ENCODE measurements around the gene P2RX1. TPM values are rescaled to one million over a fixed set of nuclear protein-coding genes. Genes with fewer than 3 reads are reported as not detected.

P2RX1 gene
- total and polyA plus RNA-seq, 2 donors (not counting 1 experiment from before 2014, with no cell fraction given): 25.7 to 84.7 TPM

DNA sequence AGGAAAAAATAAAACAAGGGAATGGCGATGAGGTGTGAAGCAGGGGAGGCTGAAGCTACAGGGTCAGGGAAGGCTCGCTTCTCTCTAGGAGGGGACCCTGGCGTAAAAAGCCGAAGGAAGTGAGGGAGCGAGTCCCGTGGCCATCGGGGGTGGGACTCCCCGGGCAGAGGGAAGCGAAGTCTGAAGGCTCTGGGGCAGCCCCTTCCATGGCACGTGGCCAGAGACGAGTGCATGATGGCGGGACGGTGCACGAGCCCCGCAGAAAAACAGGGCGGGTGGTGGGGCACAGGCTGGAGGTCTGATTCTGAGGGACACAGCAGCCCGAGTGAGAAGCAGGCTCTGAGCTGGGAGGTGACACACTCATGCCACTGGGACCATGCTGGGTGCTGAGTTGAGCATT, 49.2 kb downstream of the P2RX1 start:
- Mint-ChIP-seq H3K27ac (no peak overlapping the region), H3K4me3 (no peak overlapping the region), H3K4me1 (peaks cover 5% of the 10 kb centered on the region), H3K9me3 (ENCODE audit: insufficient read depth) (no peaks in the 10 kb centered on the region), H3K27me3 (no peaks in the 10 kb centered on the region)
- no peak overlapping the region for H3K9ac ChIP-seq (ENCODE audit: low read length)
- no peaks in the 10 kb centered on the region for H3K27me3 ChIP-seq (replicated peaks in 1 of 4; ENCODE audit: control extremely low read depth in 1 of 4, control insufficient read depth in 3 of 4, insufficient read depth in 4 of 4, low read length in 3 of 4)
- peaks cover 0 to 2% of the 10 kb centered on the region in 2 experiments for H3K36me3 ChIP-seq (replicated peaks in 1 of 2; ENCODE audit: control extremely low read depth in 1 of 2, control insufficient read depth in 1 of 2, extremely low read depth in 1 of 2, insufficient read depth in 2 of 2, low read length in 1 of 2)
- no peak overlapping the region for H3K4me2 ChIP-seq (replicated peaks; ENCODE audit: low read depth, low read length, poor library complexity, severe bottlenecking)
- WGBS (ENCODE audit: insufficient coverage): 89% methylated on average over 14 of the region's 17 CpGs
- H3K9me3 ChIP-seq (ENCODE audit: control extremely low read depth in 1 of 3, control insufficient read depth in 2 of 3, insufficient read depth in 1 of 3, low read length in 2 of 3): no peaks in the 10 kb centered on the region
- no peak overlapping the region for H3K4me3 ChIP-seq (ENCODE audit: control extremely low read depth in 1 of 5, extremely low read depth in 1 of 5, insufficient read depth in 1 of 5, low read depth in 2 of 5, low read length in 4 of 5)
- H3K27ac ChIP-seq (ENCODE audit: low read length in 2 of 2): no peak overlapping the region
- no peaks in the 10 kb centered on the region for H4K20me1 ChIP-seq (ENCODE audit: control insufficient read depth, insufficient read depth, low read length, poor library complexity, severe bottlenecking)
- peaks cover 6 to 9% of the 10 kb centered on the region in 2 donors for H3K4me1 ChIP-seq (ENCODE audit: control insufficient read depth in 2 of 2, insufficient read depth in 2 of 2, low read length in 2 of 2)
- no peak overlapping the region for H2AFZ ChIP-seq (ENCODE audit: insufficient read depth, low read depth, low read length, poor library complexity, severe bottlenecking)
- TF ChIP-seq EZH2 (IDR thresholded peaks at IDR 0.05; ENCODE audit: borderline replicate concordance, insufficient read depth, low read depth, low read length, poor library complexity, severe bottlenecking): no peak
- TF ChIP-seq, protein P1, sequence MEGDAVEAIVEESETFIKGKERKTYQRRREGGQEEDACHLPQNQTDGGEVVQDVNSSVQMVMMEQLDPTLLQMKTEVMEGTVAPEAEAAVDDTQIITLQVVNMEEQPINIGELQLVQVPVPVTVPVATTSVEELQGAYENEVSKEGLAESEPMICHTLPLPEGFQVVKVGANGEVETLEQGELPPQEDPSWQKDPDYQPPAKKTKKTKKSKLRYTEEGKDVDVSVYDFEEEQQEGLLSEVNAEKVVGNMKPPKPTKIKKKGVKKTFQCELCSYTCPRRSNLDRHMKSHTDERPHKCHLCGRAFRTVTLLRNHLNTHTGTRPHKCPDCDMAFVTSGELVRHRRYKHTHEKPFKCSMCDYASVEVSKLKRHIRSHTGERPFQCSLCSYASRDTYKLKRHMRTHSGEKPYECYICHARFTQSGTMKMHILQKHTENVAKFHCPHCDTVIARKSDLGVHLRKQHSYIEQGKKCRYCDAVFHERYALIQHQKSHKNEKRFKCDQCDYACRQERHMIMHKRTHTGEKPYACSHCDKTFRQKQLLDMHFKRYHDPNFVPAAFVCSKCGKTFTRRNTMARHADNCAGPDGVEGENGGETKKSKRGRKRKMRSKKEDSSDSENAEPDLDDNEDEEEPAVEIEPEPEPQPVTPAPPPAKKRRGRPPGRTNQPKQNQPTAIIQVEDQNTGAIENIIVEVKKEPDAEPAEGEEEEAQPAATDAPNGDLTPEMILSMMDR (IDR thresholded peaks at IDR 0.05): no peak
- ATAC-seq (ENCODE audit: low read depth) (no peak), DNase-seq (no peak)
- ChIA-PET POLR2A (interaction anchor here (0.7 kb wide), 1 partner anchor 135 kb away, joined by 5 read pairs; no protein-coding TSS in a partner anchor), CTCF (interaction anchor here (1.9 to 6.9 kb wide), 3 partner anchors 38 to 137 kb away, joined by 4 to 53 read pairs (median 47); no protein-coding TSS in a partner anchor)
- intact Hi-C loops (cut with micrococcal nuclease): no loop called here
- no peaks in the 10 kb centered on the region for H3K79me2 ChIP-seq (ENCODE audit: control insufficient read depth, insufficient read depth, low read length)

DNA sequence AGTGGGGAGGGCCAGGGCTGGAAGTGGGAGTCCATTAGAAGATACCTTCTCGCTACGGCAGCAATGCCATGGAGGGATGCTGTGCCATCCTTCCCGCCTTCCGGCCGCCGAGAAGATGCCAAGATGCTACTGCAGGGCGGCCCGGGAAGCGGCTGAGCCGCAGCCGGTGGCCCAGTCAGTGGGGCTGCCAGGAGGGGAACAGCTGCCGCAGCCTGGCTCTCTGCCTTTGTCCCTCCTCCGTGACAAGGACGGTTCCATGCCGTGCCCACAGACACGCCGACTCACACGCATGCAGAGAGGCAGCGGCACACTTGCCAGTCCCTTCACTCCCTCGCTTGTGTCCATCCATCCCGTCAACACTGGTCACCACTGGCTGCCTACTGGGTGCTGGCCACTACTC, 50.0 kb downstream of the P2RX1 start:
- H4K20me1 ChIP-seq (ENCODE audit: control insufficient read depth, insufficient read depth, low read length, poor library complexity, severe bottlenecking): no peaks in the 10 kb centered on the region
- Mint-ChIP-seq H3K4me3 (no peak overlapping the region), H3K4me1 (peaks cover 5% of the 10 kb centered on the region), H3K27me3 (no peaks in the 10 kb centered on the region), H3K27ac (no peak overlapping the region), H3K9me3 (ENCODE audit: insufficient read depth) (no peaks in the 10 kb centered on the region)
- no peaks in the 10 kb centered on the region for H3K27me3 ChIP-seq (replicated peaks in 1 of 4; ENCODE audit: control extremely low read depth in 1 of 4, control insufficient read depth in 3 of 4, insufficient read depth in 4 of 4, low read length in 3 of 4)
- ATAC-seq (ENCODE audit: low read depth): no peak
- no peak overlapping the region for H3K27ac ChIP-seq (ENCODE audit: low read length in 2 of 2)
- H3K4me1 ChIP-seq (ENCODE audit: control insufficient read depth in 2 of 2, insufficient read depth in 2 of 2, low read length in 2 of 2): peaks cover 6% of the 10 kb centered on the region in 2 donors
- H3K9ac ChIP-seq (ENCODE audit: low read length): no peak overlapping the region
- no peak overlapping the region for H2AFZ ChIP-seq (ENCODE audit: insufficient read depth, low read depth, low read length, poor library complexity, severe bottlenecking)
- intact Hi-C loops (cut with micrococcal nuclease): no loop called here
- H3K4me3 ChIP-seq (ENCODE audit: control extremely low read depth in 1 of 5, extremely low read depth in 1 of 5, insufficient read depth in 1 of 5, low read depth in 2 of 5, low read length in 4 of 5): no peak overlapping the region
- no peak overlapping the region for H3K4me2 ChIP-seq (replicated peaks; ENCODE audit: low read depth, low read length, poor library complexity, severe bottlenecking)
- WGBS (ENCODE audit: insufficient coverage): 96% methylated on average over 21 of the region's 21 CpGs
- H3K36me3 ChIP-seq (replicated peaks in 1 of 2; ENCODE audit: control extremely low read depth in 1 of 2, control insufficient read depth in 1 of 2, extremely low read depth in 1 of 2, insufficient read depth in 2 of 2, low read length in 1 of 2): peaks cover 0 to 2% of the 10 kb centered on the region in 2 experiments
- DNase-seq: no peak
- no peaks in the 10 kb centered on the region for H3K9me3 ChIP-seq (ENCODE audit: control extremely low read depth in 1 of 3, control insufficient read depth in 2 of 3, insufficient read depth in 1 of 3, low read length in 2 of 3)
- TF ChIP-seq EZH2 (IDR thresholded peaks at IDR 0.05; ENCODE audit: borderline replicate concordance, insufficient read depth, low read depth, low read length, poor library complexity, severe bottlenecking): no peak
- TF ChIP-seq, protein P1 (IDR thresholded peaks at IDR 0.05): no peak
- POLR2A ChIA-PET: interaction anchor here (0.7 kb wide), 1 partner anchor 136 kb away, joined by 5 read pairs; no protein-coding TSS in a partner anchor
- CTCF ChIA-PET: interaction anchor here (6.8 to 6.9 kb wide), 2 partner anchors 39 to 47 kb away, joined by 47 to 53 read pairs; no protein-coding TSS in a partner anchor
- no peaks in the 10 kb centered on the region for H3K79me2 ChIP-seq (ENCODE audit: control insufficient read depth, insufficient read depth, low read length)
